ENCODE measurements around the gene NAALAD2.

NAALAD2 gene

GRCh38 chr11:90213322-90213721 is 78.9 kb downstream of the NAALAD2 start:
- TF ChIP-seq, protein P1, sequence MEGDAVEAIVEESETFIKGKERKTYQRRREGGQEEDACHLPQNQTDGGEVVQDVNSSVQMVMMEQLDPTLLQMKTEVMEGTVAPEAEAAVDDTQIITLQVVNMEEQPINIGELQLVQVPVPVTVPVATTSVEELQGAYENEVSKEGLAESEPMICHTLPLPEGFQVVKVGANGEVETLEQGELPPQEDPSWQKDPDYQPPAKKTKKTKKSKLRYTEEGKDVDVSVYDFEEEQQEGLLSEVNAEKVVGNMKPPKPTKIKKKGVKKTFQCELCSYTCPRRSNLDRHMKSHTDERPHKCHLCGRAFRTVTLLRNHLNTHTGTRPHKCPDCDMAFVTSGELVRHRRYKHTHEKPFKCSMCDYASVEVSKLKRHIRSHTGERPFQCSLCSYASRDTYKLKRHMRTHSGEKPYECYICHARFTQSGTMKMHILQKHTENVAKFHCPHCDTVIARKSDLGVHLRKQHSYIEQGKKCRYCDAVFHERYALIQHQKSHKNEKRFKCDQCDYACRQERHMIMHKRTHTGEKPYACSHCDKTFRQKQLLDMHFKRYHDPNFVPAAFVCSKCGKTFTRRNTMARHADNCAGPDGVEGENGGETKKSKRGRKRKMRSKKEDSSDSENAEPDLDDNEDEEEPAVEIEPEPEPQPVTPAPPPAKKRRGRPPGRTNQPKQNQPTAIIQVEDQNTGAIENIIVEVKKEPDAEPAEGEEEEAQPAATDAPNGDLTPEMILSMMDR (IDR thresholded peaks at IDR 0.05; ENCODE audit: extremely low read depth, insufficient read depth, missing control alignments): no peak
- in situ Hi-C loops (cut with MboI; ENCODE audit: low pct_unique_long_range_greater_than_20kb, low sequenced_read_pairs, unreplicated experiment): no loop called here
- no peak for DNase-seq (ENCODE audit: low spot score)

DNA sequence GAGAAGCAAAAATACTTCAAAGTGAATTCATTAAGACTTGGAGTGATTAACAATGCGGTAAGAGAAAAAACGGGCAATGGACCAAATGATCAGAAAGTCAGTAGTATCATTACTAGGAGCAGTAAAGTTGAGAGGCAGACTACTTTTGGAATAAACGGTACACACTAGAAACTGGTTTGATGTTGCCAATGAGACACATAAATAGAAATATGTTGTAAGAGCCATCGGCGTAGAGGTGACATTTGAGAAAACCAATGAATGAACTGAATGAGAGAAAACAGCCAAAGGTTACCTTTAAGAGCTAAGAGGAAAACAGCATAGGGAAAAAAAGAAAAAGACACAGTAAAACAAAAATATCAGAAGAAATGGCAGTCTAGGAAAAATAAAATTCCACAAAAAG is 82.1 kb downstream of the NAALAD2 start:
- DNase-seq (ENCODE audit: low spot score): no peak
- TF ChIP-seq, protein P1 (IDR thresholded peaks at IDR 0.05; ENCODE audit: extremely low read depth, insufficient read depth, missing control alignments): no peak
- in situ Hi-C loops (cut with MboI; ENCODE audit: low pct_unique_long_range_greater_than_20kb, low sequenced_read_pairs, unreplicated experiment): no loop called here

DNA sequence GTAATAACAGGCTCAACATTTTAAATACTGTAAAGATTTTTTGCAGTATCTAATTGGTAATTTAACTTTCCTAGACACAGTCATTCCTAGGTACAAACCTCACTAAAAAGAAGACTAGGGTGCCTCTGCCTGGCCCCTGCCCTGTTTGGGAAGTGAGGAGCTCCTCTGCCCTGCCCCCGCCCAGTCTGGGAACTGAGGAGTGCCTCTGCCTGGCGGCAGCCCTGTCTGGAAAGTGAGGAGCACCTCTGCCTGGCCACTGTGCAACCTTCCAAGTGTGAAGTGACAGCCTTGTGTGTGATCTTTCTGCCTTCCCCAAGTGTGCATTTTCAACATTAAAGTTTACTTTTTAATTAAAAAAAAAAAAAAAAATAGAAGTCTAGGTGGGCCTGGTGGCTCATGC is 84.1 kb downstream of the NAALAD2 start:
- in situ Hi-C loops (cut with MboI; ENCODE audit: low pct_unique_long_range_greater_than_20kb, low sequenced_read_pairs, unreplicated experiment): no loop called here
- no peak for DNase-seq (ENCODE audit: low spot score)
- TF ChIP-seq, protein P1 (IDR thresholded peaks at IDR 0.05; ENCODE audit: extremely low read depth, insufficient read depth, missing control alignments): no peak

DNA sequence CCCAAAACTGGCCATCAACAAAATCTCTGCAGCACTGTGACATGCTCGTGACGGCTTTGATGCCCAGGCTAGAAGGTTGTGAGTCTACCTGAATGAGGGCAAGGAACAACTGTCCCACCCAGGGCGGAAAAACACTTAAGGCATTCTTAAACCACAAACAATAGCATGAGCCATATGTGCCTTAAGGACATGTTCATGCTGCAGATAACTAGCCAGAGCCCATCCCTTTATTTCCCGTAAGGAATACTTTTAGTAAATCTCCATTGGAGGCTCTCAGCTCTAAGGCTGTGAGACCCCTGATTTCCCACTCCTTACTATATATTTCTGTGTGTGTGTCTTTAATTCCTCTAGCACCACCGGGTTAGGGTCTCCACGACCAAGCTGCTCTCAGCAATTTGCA is 85.0 kb downstream of the NAALAD2 start:
- no peak for DNase-seq (ENCODE audit: low spot score)
- TF ChIP-seq, protein P1 (IDR thresholded peaks at IDR 0.05; ENCODE audit: extremely low read depth, insufficient read depth, missing control alignments): no peak
- in situ Hi-C loops (cut with MboI; ENCODE audit: low pct_unique_long_range_greater_than_20kb, low sequenced_read_pairs, unreplicated experiment): no loop called here

DNA sequence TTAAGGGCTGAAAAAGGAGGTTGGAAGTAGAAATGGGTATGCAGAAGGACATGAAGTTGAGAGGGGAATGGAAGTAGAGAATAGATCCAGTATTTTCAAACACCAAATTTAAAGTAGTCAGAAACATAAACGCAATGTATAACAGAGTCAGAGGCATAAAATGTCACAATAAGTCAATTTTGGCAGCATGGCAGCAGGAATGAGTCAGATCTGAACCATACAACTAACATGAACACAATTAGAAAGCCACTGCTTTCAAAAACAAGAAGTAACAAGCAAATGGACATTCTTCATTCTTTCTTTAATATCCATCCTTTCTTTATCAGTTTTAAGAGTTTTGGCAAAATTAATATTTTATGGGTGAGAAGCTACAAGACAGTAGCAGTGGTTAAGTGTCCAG is 85.9 kb downstream of the NAALAD2 start:
- in situ Hi-C loops (cut with MboI; ENCODE audit: low pct_unique_long_range_greater_than_20kb, low sequenced_read_pairs, unreplicated experiment): no loop called here
- DNase-seq (ENCODE audit: low spot score): peak; percentile 42
- TF ChIP-seq, protein P1 (IDR thresholded peaks at IDR 0.05; ENCODE audit: extremely low read depth, insufficient read depth, missing control alignments): no peak

DNA sequence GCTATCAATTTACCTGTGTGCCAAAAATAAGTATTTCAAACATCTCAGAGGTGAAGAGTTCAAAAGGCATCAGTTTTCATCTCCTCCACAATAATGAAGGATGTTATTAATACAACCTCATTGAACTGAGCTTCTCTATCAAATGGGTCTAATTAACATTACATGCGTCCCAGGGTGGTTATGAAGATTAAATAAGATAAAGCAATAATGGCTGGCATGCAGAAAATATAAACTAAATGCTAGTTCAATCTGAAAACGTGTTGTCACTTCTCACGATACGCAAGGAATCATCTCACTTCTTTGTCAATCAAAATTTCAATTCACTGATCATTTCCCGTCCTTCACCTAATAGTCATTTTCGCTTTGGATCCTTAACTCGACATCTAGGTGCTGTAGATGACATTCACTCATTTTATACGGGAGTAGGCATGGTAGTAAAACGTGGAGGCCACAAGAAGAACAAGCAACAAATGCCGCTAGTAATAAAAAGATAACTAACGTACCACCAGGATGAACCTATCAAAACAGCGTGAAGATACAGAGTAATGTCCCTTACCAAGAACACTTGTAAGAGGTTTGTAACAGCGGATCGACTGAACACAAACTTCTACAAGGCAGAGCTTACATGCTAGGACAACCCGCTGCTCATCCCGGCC is 87.5 kb downstream of the NAALAD2 start:
- DNase-seq (ENCODE audit: low spot score): peak; percentile 43
- in situ Hi-C loops (cut with MboI; ENCODE audit: low pct_unique_long_range_greater_than_20kb, low sequenced_read_pairs, unreplicated experiment): no loop called here
- TF ChIP-seq, protein P1 (IDR thresholded peaks at IDR 0.05; ENCODE audit: extremely low read depth, insufficient read depth, missing control alignments): no peak

Data from GM13977 (cell line).